Right cardiac atrium (tissue), 5 donors: Measurements from ENCODE around the gene CRISPLD2. TPM values are rescaled to one million over a fixed set of nuclear protein-coding genes. Genes with fewer than 3 reads are reported as not detected.
A peak's percentile ranks its signal among the peaks of the same experiment; 100 is the strongest.

Experiments
- ATAC-seq, 2 donors: fragments of 200-7000 bp; cut with Tn5 transposase; one replicate each; pipeline versions ENCODE4 v1.8.0 to v1.9.1; 2020; ENCODE audit warnings: moderate library complexity in 2 of 2, mild to moderate bottlenecking in 1 of 2
- DNase-seq, 3 donors: peaks; one replicate each; pipeline ENCODE4 v3.0.0-alpha.2; 2020
- H3K27ac ChIP-seq: one replicate; pipeline ENCODE4 v1.5.1; 2013; ENCODE audit warnings: mild to moderate bottlenecking, low read length, control low read depth, moderate library complexity
- H3K27me3 ChIP-seq: one replicate; pipeline ENCODE4 v1.6.1; 2013; ENCODE audit not compliant: control insufficient read depth, insufficient read depth
- H3K4me1 ChIP-seq: one replicate; pipeline ENCODE4 v1.6.1; 2013; ENCODE audit warnings: low read length; ENCODE audit not compliant: control insufficient read depth, insufficient read depth
- H3K4me3 ChIP-seq: one replicate; pipeline ENCODE4 v1.5.1; 2013; ENCODE audit warnings: low read length, control low read depth
- H3K9me3 ChIP-seq: one replicate; pipeline ENCODE4 v1.6.1; 2013; ENCODE audit warnings: low read length; ENCODE audit not compliant: control insufficient read depth
- WGBS: extraction: QIAGEN DNeasy Blood & Tissue Kit; methylation state at CpG from one replicate; pipeline ENCODE4 v1.1.7; 2013; 5-methylcytosine and 5-hydroxymethylcytosine counted together
- intact Hi-C, 4 donors: fragments of 100-400 bp; cut with DNase I; formaldehyde crosslinking; loops; one replicate each; pipeline versions ENCODE4 v1.11.0 to v1.14.0; 2022 to 2023
- polyA plus RNA-seq: library from polyadenylated mRNA; stranded (reverse); fragments of 200-250 nt; gene quantifications from one replicate; pipeline ENCODE4 v1.2.3, GENCODE V29; 2013
- total RNA-seq, 4 donors: library from RNA; stranded (reverse); fragmentation: NEBNext Ultra II Directional; extraction: Animal tissue kit (Norgen Biotek cat#: 25700); gene quantifications; one replicate each; pipeline ENCODE4 v1.2.1, GENCODE V29; 2021
- donor health status: healthy with polysubstance abuse.
- donor health status: DM: no; HTN: yes; CAD: no.
- donor health status: DM: no; HTN: no; CAD: no.
- donor health status: DM: no; HTN: yes; CAD: no; lungs with severe emphysema.
- donor health status: DM: yes; HTN: yes; CAD: no.

CRISPLD2 gene
- total and polyA plus RNA-seq, 5 donors = 12.7 to 69.5 (median 26.3) TPM

- no peak for ATAC-seq
- Histone ChIP-seq H3K4me1 (peaks cover 2% of the 10 kb centered on the region), H3K27me3 (no peaks in the 10 kb centered on the region), H3K9me3 (no peaks in the 10 kb centered on the region), H3K27ac (no peak overlapping the region), H3K4me3 (no peak overlapping the region)
- intact Hi-C loops = no loop called here
- no peak for DNase-seq
- 93% methylated on average over 9 of the region's 9 CpGs for WGBS
Observed at GRCh38 chr16:84905965-84906460, 86.2 kb downstream of the CRISPLD2 start.

GRCh38 chr16:84907051-84907450, 87.3 kb downstream of the CRISPLD2 start:
- Histone ChIP-seq H3K9me3 (no peaks in the 10 kb centered on the region), H3K27me3 (no peaks in the 10 kb centered on the region), H3K27ac (no peak overlapping the region), H3K4me3 (no peak overlapping the region), H3K4me1 (peaks cover 2% of the 10 kb centered on the region)
- 92% methylated on average over 13 of the region's 13 CpGs for WGBS
- peak in 1 of 3 donors; percentile 41 for DNase-seq
- intact Hi-C loops = no loop called here
- no peak for ATAC-seq

- Histone ChIP-seq H3K4me1 (peaks cover 2% of the 10 kb centered on the region), H3K9me3 (no peaks in the 10 kb centered on the region), H3K27me3 (no peaks in the 10 kb centered on the region), H3K4me3 (no peak overlapping the region), H3K27ac (no peak overlapping the region)
- DNase-seq (peak in 1 of 3 donors; percentile 73), ATAC-seq (peak; percentile 22 to 25)
- intact Hi-C loops = no loop called here
- 58% methylated on average over 12 of the region's 12 CpGs for WGBS
Observed at GRCh38 chr16:84907575-84907974, 87.8 kb downstream of the CRISPLD2 start.

- no peak overlapping the region for H3K4me3 ChIP-seq
- WGBS = 71% methylated on average over 9 of the region's 9 CpGs
- DNase-seq = peak in 2 of 3 donors; percentile 45 to 70
Observed at GRCh38 chr16:84909476-84910085, 89.8 kb downstream of the CRISPLD2 start.

GRCh38 chr16:84911486-84912216, 91.9 kb downstream of the CRISPLD2 start:
- Histone ChIP-seq H3K27me3 (no peaks in the 10 kb centered on the region), H3K4me3 (no peak overlapping the region), H3K27ac (no peak overlapping the region), H3K4me1 (peaks cover 10% of the 10 kb centered on the region), H3K9me3 (no peaks in the 10 kb centered on the region)
- 86% methylated on average over 16 of the region's 16 CpGs for WGBS
- intact Hi-C loops = no loop called here
- DNase-seq (peak in 1 of 3 donors; percentile 29), ATAC-seq (no peak)

More at GRCh38 chr16:84909476-84910085, 89.8 kb downstream of the CRISPLD2 start:
- H3K4me1 ChIP-seq = peaks cover 7% of the 10 kb centered on the region
- H3K27me3 ChIP-seq = no peaks in the 10 kb centered on the region
- H3K27ac ChIP-seq = no peak overlapping the region
- ATAC-seq = no peak
- no peaks in the 10 kb centered on the region for H3K9me3 ChIP-seq
- intact Hi-C loops = no loop called here

- Histone ChIP-seq H3K4me1 (peaks cover 10% of the 10 kb centered on the region), H3K27me3 (no peaks in the 10 kb centered on the region), H3K27ac (peak overlapping the region; percentile 71), H3K4me3 (no peak overlapping the region), H3K9me3 (no peaks in the 10 kb centered on the region)
- 15% methylated on average over 6 of the region's 6 CpGs for WGBS
- DNase-seq = peak in 2 of 3 donors; percentile 46 to 85
- intact Hi-C loops = no loop called here
- peak; percentile 68 to 82 for ATAC-seq
Observed at GRCh38 chr16:84913315-84913714, 93.5 kb downstream of the CRISPLD2 start.

- peaks cover 10% of the 10 kb centered on the region for H3K4me1 ChIP-seq
- DNase-seq (peak in 2 of 3 donors; percentile 78 to 88), ATAC-seq (peak; percentile 58 to 80)
- H3K4me3 ChIP-seq = no peak overlapping the region
- H3K27ac ChIP-seq = no peak overlapping the region
- 25% methylated on average over 5 of the region's 5 CpGs for WGBS
- no peaks in the 10 kb centered on the region for H3K27me3 ChIP-seq
- H3K9me3 ChIP-seq = no peaks in the 10 kb centered on the region
- intact Hi-C loops = no loop called here
Observed at GRCh38 chr16:84914273-84914672, 94.5 kb downstream of the CRISPLD2 start.

- intact Hi-C loops = no loop called here
- H3K9me3 ChIP-seq = no peaks in the 10 kb centered on the region
- no peak for ATAC-seq
- 72% methylated on average over 9 of the region's 9 CpGs for WGBS
- H3K4me1 ChIP-seq = peaks cover 9% of the 10 kb centered on the region
- DNase-seq = peak in 1 of 3 donors; percentile 43
- no peaks in the 10 kb centered on the region for H3K27me3 ChIP-seq
- H3K4me3 ChIP-seq = no peak overlapping the region
- no peak overlapping the region for H3K27ac ChIP-seq
Observed at GRCh38 chr16:84916178-84916577, 96.4 kb downstream of the CRISPLD2 start.

- no peak overlapping the region for H3K4me3 ChIP-seq
- intact Hi-C loops = no loop called here
- H3K4me1 ChIP-seq = peaks cover 11% of the 10 kb centered on the region
- H3K9me3 ChIP-seq = no peaks in the 10 kb centered on the region
- H3K27me3 ChIP-seq = no peaks in the 10 kb centered on the region
- H3K27ac ChIP-seq = no peak overlapping the region
- peak in 1 of 3 donors; percentile 18 for DNase-seq
- WGBS = 58% methylated on average over 6 of the region's 6 CpGs
- ATAC-seq = no peak
Observed at GRCh38 chr16:84916850-84917249, 97.1 kb downstream of the CRISPLD2 start.

GRCh38 chr16:84917492-84917891, 97.7 kb downstream of the CRISPLD2 start:
- Histone ChIP-seq H3K9me3 (no peaks in the 10 kb centered on the region), H3K27ac (no peak overlapping the region), H3K27me3 (no peaks in the 10 kb centered on the region), H3K4me1 (peaks cover 11% of the 10 kb centered on the region), H3K4me3 (no peak overlapping the region)
- 66% methylated on average over 11 of the region's 11 CpGs for WGBS
- ATAC-seq (no peak), DNase-seq (peak in 1 of 3 donors; percentile 12)
- intact Hi-C loops = no loop called here
